ENCODE data around the gene NFKBIZ. TPM values are rescaled to one million over a fixed set of nuclear protein-coding genes. Genes with fewer than 3 reads are reported as not detected.
"Not testable (repeated sequence)": the region's sequence is repeated elsewhere in the genome, so short reads cannot be mapped to it uniquely, and the experiment has no call there.

The NFKBIZ gene
- total and polyA plus RNA-seq, 2 donors, result 7.7 to 13.7 TPM

- 82% methylated on average over 5 of the region's 5 CpGs for WGBS
- Histone ChIP-seq H3K4me1 (ENCODE audit: control insufficient read depth in 2 of 2, insufficient read depth in 2 of 2, low read length in 2 of 2) (no peaks in the 10 kb centered on the region), H3K36me3 (ENCODE audit: control insufficient read depth in 2 of 2, insufficient read depth in 2 of 2, low read length in 1 of 2) (peaks cover 19 to 26% of the 10 kb centered on the region in 2 donors), H3K27me3 (ENCODE audit: control insufficient read depth in 2 of 2, insufficient read depth in 1 of 2, low read length in 1 of 2) (no peaks in the 10 kb centered on the region), H3K27ac (ENCODE audit: low read depth in 1 of 2, low read length in 1 of 2) (no peak overlapping the region), H3K9me3 (ENCODE audit: control insufficient read depth in 2 of 2, insufficient read depth in 1 of 2, low read length in 1 of 2) (no peaks in the 10 kb centered on the region), H3K4me3 (ENCODE audit: low read length in 2 of 2) (no peak overlapping the region)
- no peak for DNase-seq (ENCODE audit: low read depth in 6 of 9, low spot score in 9 of 9)
Observed at GRCh38 chr3:101861789-101862415, 12.6 kb downstream of the NFKBIZ start.

DNA sequence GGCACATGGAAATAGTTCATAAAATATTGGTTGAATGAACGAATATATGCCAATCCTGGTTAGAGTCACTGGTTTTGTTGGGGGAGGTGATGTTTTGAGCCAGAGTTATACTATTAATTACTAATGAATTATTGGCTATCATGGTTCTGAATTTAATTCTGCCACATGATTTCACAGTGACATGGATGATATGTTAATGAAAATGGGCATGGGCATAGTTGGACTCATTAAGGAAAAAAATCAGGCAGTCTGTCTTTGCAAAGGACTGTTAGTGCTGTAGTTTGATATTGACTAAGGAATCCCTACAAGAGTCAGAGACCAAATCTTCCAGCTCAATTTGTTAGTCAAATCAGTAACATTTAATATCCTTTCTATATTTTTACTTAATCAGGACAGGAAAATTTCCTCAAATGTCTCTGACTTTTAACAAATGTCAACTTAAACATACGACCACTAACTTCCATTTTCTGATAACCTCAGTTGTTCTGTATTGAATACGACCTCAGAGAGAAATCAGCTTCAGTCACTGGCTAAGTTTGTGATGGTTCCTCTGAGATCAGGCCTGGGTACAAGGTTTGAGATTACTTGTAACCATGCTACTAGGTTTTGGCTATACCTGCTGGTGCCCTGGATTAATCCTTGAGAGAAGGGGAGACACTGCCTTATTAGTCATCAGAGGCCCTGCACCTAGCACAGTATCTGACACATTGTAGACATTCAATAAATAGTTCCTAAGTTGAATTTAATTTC lies 13.3 kb downstream of the NFKBIZ start:
- Histone ChIP-seq H3K4me3 (ENCODE audit: low read length in 2 of 2) (no peak overlapping the region), H3K27ac (ENCODE audit: low read depth in 1 of 2, low read length in 1 of 2) (no peak overlapping the region), H3K9me3 (ENCODE audit: control insufficient read depth in 2 of 2, insufficient read depth in 1 of 2, low read length in 1 of 2) (no peaks in the 10 kb centered on the region), H3K27me3 (ENCODE audit: control insufficient read depth in 2 of 2, insufficient read depth in 1 of 2, low read length in 1 of 2) (no peaks in the 10 kb centered on the region), H3K36me3 (ENCODE audit: control insufficient read depth in 2 of 2, insufficient read depth in 2 of 2, low read length in 1 of 2) (peaks cover 12 to 19% of the 10 kb centered on the region in 2 donors), H3K4me1 (ENCODE audit: control insufficient read depth in 2 of 2, insufficient read depth in 2 of 2, low read length in 2 of 2) (no peaks in the 10 kb centered on the region)
- DNase-seq (ENCODE audit: low read depth in 6 of 9, low spot score in 9 of 9), result no peak
- WGBS, result 94% methylated on average over 3 of the region's 3 CpGs

DNA sequence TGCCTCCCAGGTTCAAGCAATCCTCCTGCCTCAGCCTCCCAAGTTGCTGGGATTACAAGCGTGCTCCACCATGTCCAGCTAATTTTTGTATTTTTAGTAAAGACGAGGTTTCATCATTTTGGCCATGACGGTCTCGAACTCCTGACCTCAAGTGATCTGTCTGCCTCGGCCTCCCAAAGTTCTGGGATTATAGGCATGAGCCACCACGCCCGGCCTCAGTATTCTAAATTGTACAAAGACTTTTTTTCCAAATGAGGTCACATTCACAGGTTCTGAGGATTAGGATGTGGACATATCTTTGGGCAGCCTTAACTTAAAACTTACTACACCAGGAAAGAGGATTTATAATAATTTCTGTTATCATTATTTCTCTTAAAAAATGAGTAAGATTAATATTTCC lies 15.6 kb downstream of the NFKBIZ start:
- WGBS, result 98% methylated on average over 7 of the region's 7 CpGs

DNA sequence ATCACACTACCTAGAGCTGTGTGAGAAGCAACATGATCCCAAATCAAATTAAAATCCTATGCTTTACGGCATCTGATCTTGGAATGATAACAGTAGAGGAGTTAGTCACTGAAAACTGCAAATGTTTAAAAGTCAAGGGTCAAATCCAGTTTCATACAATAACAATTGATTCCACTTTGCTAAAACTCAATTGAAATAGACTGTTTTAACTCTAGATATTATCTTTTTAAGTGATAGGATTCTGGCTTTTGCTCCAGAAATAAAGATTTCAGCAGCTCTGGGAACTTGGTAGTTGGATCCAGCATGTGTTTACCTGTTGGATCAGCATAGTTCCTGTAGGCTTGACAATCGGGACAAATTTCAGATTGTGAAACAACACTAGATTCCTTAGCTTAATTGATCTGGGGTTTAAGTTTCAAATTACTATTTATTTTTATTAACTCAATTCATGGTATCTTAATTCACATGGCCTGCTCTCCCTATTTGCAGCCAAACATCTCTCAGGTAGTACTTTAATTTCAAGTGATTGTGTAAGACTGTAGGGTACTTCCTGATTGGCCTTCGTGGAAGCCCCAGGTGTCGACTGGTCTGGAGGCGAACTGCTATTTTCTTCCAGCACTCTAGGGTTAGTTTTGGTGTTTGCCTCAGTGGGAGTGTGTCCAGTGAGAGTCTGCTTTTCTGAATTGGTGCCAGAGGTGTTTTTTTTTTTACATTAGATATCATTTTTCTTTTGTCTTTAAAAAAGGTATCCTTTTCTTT lies 16.6 kb downstream of the NFKBIZ start:
- Histone ChIP-seq H3K27me3 (ENCODE audit: control insufficient read depth in 2 of 2, insufficient read depth in 1 of 2, low read length in 1 of 2) (no peaks in the 10 kb centered on the region), H3K4me3 (ENCODE audit: low read length in 2 of 2) (no peak overlapping the region), H3K9me3 (ENCODE audit: control insufficient read depth in 2 of 2, insufficient read depth in 1 of 2, low read length in 1 of 2) (no peaks in the 10 kb centered on the region), H3K27ac (ENCODE audit: low read depth in 1 of 2, low read length in 1 of 2) (no peak overlapping the region), H3K36me3 (ENCODE audit: control insufficient read depth in 2 of 2, insufficient read depth in 2 of 2, low read length in 1 of 2) (peaks cover 0 to 4% of the 10 kb centered on the region in 2 donors), H3K4me1 (ENCODE audit: control insufficient read depth in 2 of 2, insufficient read depth in 2 of 2, low read length in 2 of 2) (no peaks in the 10 kb centered on the region)
- WGBS, result 71% methylated on average over 5 of the region's 5 CpGs
- no peak for DNase-seq (ENCODE audit: low read depth in 6 of 9, low spot score in 9 of 9)

More for the DNA sequence above, 15.6 kb downstream of the NFKBIZ start:
- H3K9me3 ChIP-seq (ENCODE audit: control insufficient read depth in 2 of 2, insufficient read depth in 1 of 2, low read length in 1 of 2); DNase-seq (ENCODE audit: low read depth in 6 of 9, low spot score in 9 of 9); H3K4me1 ChIP-seq (ENCODE audit: control insufficient read depth in 2 of 2, insufficient read depth in 2 of 2, low read length in 2 of 2); H3K27me3 ChIP-seq (ENCODE audit: control insufficient read depth in 2 of 2, insufficient read depth in 1 of 2, low read length in 1 of 2); H3K27ac ChIP-seq (ENCODE audit: low read depth in 1 of 2, low read length in 1 of 2); H3K4me3 ChIP-seq (ENCODE audit: low read length in 2 of 2); H3K36me3 ChIP-seq (ENCODE audit: control insufficient read depth in 2 of 2, insufficient read depth in 2 of 2, low read length in 1 of 2): not testable (repeated sequence)

DNA sequence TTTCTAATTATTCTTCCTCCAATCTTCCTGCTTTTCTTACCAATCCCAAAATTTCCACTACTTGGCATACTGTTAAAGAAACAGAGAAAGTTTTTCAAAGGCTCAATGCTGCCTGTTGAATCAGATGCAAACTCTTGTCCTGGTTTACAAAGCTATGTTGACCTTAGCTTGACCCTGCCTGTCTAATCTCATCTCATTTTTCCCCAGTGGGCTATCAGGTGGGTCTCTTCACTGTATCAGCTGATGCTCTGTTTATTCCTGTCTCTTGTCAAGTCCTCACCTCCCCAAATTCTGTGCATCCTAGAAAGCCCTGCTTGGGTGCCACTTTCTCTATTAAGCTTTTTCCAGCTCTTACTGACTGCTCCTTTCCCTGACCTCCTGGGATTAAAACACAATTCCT lies 18.2 kb downstream of the NFKBIZ start:
- DNase-seq (ENCODE audit: low read depth in 6 of 9, low spot score in 9 of 9), result no peak
- H3K4me1 ChIP-seq (ENCODE audit: control insufficient read depth in 2 of 2, insufficient read depth in 2 of 2, low read length in 2 of 2), result no peaks in the 10 kb centered on the region
- no peaks in the 10 kb centered on the region for H3K9me3 ChIP-seq (ENCODE audit: control insufficient read depth in 2 of 2, insufficient read depth in 1 of 2, low read length in 1 of 2)
- no peaks in the 10 kb centered on the region for H3K36me3 ChIP-seq (ENCODE audit: control insufficient read depth in 2 of 2, insufficient read depth in 2 of 2, low read length in 1 of 2)
- no peaks in the 10 kb centered on the region for H3K27me3 ChIP-seq (ENCODE audit: control insufficient read depth in 2 of 2, insufficient read depth in 1 of 2, low read length in 1 of 2)
- H3K27ac ChIP-seq (ENCODE audit: low read depth in 1 of 2, low read length in 1 of 2), result no peak overlapping the region
- no peak overlapping the region for H3K4me3 ChIP-seq (ENCODE audit: low read length in 2 of 2)

DNA sequence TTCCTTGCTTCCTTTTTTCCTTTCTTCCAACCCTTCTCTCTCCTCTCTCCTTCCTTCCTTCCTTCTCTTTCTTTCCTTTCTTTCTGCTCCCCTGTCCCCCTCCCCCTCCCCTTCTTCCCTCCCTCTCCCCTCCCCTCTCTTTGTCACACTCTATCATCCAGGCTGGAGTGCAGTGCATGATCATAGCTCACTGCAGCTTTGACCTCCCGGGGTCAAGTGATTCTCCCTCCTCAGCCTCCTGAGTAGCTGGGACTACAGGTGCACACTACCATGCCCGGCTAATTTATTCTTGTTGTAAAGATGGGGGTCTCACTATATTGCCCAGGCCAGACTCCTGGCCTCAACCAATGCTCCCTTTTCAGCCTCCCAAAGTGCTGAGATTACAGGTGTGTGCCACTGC lies 18.7 kb downstream of the NFKBIZ start:
- Histone ChIP-seq H3K36me3 (ENCODE audit: control insufficient read depth in 2 of 2, insufficient read depth in 2 of 2, low read length in 1 of 2) (no peaks in the 10 kb centered on the region), H3K9me3 (ENCODE audit: control insufficient read depth in 2 of 2, insufficient read depth in 1 of 2, low read length in 1 of 2) (no peaks in the 10 kb centered on the region), H3K4me1 (ENCODE audit: control insufficient read depth in 2 of 2, insufficient read depth in 2 of 2, low read length in 2 of 2) (no peaks in the 10 kb centered on the region), H3K27me3 (ENCODE audit: control insufficient read depth in 2 of 2, insufficient read depth in 1 of 2, low read length in 1 of 2) (no peaks in the 10 kb centered on the region), H3K4me3 (ENCODE audit: low read length in 2 of 2) (no peak overlapping the region), H3K27ac (ENCODE audit: low read depth in 1 of 2, low read length in 1 of 2) (no peak overlapping the region)
- no peak for DNase-seq (ENCODE audit: low read depth in 6 of 9, low spot score in 9 of 9)
- WGBS, result 94% methylated on average over 2 of the region's 2 CpGs

DNA sequence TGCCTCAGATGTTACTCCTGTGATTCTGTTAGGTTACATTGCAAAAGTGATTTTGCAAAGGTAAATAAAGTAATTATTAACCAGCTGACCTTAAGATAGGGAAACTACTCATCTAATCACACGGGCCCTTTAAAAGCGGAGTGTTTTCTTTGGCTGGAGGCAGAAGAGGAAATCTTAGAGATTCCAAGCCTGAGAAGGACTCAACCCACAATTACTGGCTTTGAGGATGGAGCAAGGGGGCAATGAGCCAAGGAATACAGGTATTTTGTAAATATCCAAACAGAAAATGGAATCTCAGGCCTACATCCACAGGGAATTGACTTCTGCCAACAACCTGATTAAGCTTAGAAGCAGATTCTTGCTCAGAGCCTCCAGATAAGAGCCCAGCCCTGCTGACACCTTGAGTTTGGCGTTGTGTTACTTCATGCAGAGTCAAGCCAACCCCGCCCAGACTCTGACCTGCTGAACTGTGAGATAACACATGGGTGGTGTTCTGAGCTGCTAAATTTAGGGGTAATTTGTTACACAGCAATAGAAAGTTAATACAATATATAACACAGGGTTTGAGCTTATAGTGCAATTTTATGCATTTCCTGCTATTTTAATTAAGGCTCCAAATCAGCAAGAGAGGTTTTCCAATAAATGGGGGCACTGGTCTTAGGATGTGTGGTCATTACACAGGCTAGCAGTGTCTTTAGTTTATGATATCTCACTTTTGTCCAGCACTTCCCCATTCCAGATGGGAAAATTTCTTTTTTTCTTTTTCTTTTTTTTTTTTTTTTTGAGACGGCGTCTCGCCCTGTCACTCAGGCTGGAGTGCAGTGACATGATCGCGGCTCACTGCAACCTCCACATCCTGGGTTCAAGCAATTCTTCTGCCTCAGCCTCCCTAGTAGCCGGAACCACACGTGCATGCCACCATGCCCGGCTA lies 19.5 kb downstream of the NFKBIZ start:
- WGBS, result 95% methylated on average over 12 of the region's 12 CpGs
- DNase-seq (ENCODE audit: low read depth in 6 of 9, low spot score in 9 of 9), result no peak
- no peak overlapping the region for H3K27ac ChIP-seq (ENCODE audit: low read depth in 1 of 2, low read length in 1 of 2)

GRCh38 chr3:101870138-101870537 lies 20.8 kb downstream of the NFKBIZ start:
- Histone ChIP-seq H3K4me3 (ENCODE audit: low read length in 2 of 2) (no peak overlapping the region), H3K27me3 (ENCODE audit: control insufficient read depth in 2 of 2, insufficient read depth in 1 of 2, low read length in 1 of 2) (no peaks in the 10 kb centered on the region), H3K4me1 (ENCODE audit: control insufficient read depth in 2 of 2, insufficient read depth in 2 of 2, low read length in 2 of 2) (no peaks in the 10 kb centered on the region), H3K36me3 (ENCODE audit: control insufficient read depth in 2 of 2, insufficient read depth in 2 of 2, low read length in 1 of 2) (no peaks in the 10 kb centered on the region), H3K27ac (ENCODE audit: low read depth in 1 of 2, low read length in 1 of 2) (no peak overlapping the region), H3K9me3 (ENCODE audit: control insufficient read depth in 2 of 2, insufficient read depth in 1 of 2, low read length in 1 of 2) (no peaks in the 10 kb centered on the region)
- 99% methylated on average over 5 of the region's 5 CpGs for WGBS
- no peak for DNase-seq (ENCODE audit: low read depth in 6 of 9, low spot score in 9 of 9)

More for the DNA sequence above, 19.5 kb downstream of the NFKBIZ start:
- no peaks in the 10 kb centered on the region for H3K36me3 ChIP-seq (ENCODE audit: control insufficient read depth in 2 of 2, insufficient read depth in 2 of 2, low read length in 1 of 2)
- H3K9me3 ChIP-seq (ENCODE audit: control insufficient read depth in 2 of 2, insufficient read depth in 1 of 2, low read length in 1 of 2), result no peaks in the 10 kb centered on the region
- no peaks in the 10 kb centered on the region for H3K27me3 ChIP-seq (ENCODE audit: control insufficient read depth in 2 of 2, insufficient read depth in 1 of 2, low read length in 1 of 2)
- H3K4me1 ChIP-seq (ENCODE audit: control insufficient read depth in 2 of 2, insufficient read depth in 2 of 2, low read length in 2 of 2), result no peaks in the 10 kb centered on the region
- no peak overlapping the region for H3K4me3 ChIP-seq (ENCODE audit: low read length in 2 of 2)

Data from thymus (tissue), 11 donors.